IMR-90 (cell line): ENCODE results near the gene AARSD1. TPM values are rescaled to one million over a fixed set of nuclear protein-coding genes. Genes with fewer than 3 reads are reported as not detected.

Experiments
- ATAC-seq: fragments of 200-7000 bp; cut with Tn5 transposase; 2 replicates; pipeline ENCODE4 v1.9.1; 2020; ENCODE audit warnings: low read depth, mild to moderate bottlenecking, moderate library complexity
- BruUV-seq: library from RNA; stranded (reverse); fragments of 400-500 nt; replicated peaks from 2 replicates; lab custom pipeline; 2021; lab: Mats Ljungman, UMichigan
- CTCF ChIA-PET: fragments of 300-600 bp; formaldehyde crosslinking; extraction: SDS; loops from one replicate; lab custom pipeline; 2021; ENCODE audit warnings: antibody characterized with exemption; lab: Yijun Ruan, JAX
- POLR2A ChIA-PET: fragments of 300-600 bp; sonication (Branson Sonifier 250); formaldehyde crosslinking; loops from one replicate; lab custom pipeline; 2022; ENCODE audit warnings: antibody characterized with exemption; ENCODE audit not compliant: unreplicated experiment; lab: Charles Lee
- DNase-seq: peaks from one replicate; pipeline ENCODE4 v3.0.0; 2013
- H2AFZ ChIP-seq: replicated peaks from 2 replicates; pipeline ENCODE3; 2013; ENCODE audit warnings: low read length, mild to moderate bottlenecking; ENCODE audit not compliant: poor library complexity
- H2AK5ac ChIP-seq: 2 replicates; pipeline ENCODE4 v1.6.1; 2013; ENCODE audit warnings: low read depth, low read length, inconsistent platforms
- H2AK9ac ChIP-seq: replicated peaks from 2 replicates; pipeline ENCODE3; 2013; ENCODE audit warnings: mild to moderate bottlenecking, low read depth, low read length, moderate library complexity; ENCODE audit not compliant: poor library complexity
- H2BK120ac ChIP-seq: 2 replicates; pipeline ENCODE4 v1.6.1; 2013; ENCODE audit warnings: low read depth, low read length, inconsistent platforms
- H2BK15ac ChIP-seq: 3 replicates; pipeline ENCODE4 v1.6.1; 2013; ENCODE audit warnings: low read depth, low read length, inconsistent platforms
- H2BK20ac ChIP-seq: 2 replicates; pipeline ENCODE4 v1.6.1; 2013; ENCODE audit warnings: low read depth, mild to moderate bottlenecking, inconsistent platforms, low read length, moderate library complexity
- H2BK5ac ChIP-seq: 2 replicates; pipeline ENCODE4 v1.6.1; 2013; ENCODE audit warnings: mild to moderate bottlenecking, low read depth, low read length, inconsistent platforms; ENCODE audit not compliant: poor library complexity, severe bottlenecking
- H3K14ac ChIP-seq: replicated peaks from 2 replicates; pipeline ENCODE4 v1.6.1; 2013; ENCODE audit warnings: low read depth, low read length, inconsistent platforms
- H3K18ac ChIP-seq: 2 replicates; pipeline ENCODE4 v1.6.1; 2013; ENCODE audit warnings: low read depth, low read length, control low read depth
- H3K23ac ChIP-seq: 2 replicates; pipeline ENCODE4 v1.6.1; 2013; ENCODE audit warnings: low read depth, low read length, inconsistent platforms
- H3K27ac ChIP-seq: 2 replicates; pipeline ENCODE4 v1.5.1; 2013; ENCODE audit warnings: mild to moderate bottlenecking, control low read depth, low read length; ENCODE audit not compliant: insufficient read depth
- H3K27me3 ChIP-seq: 2 replicates; pipeline ENCODE4 v1.6.1; 2013; ENCODE audit warnings: low read length; ENCODE audit not compliant: control insufficient read depth, insufficient read depth
- H3K36me3 ChIP-seq: 2 replicates; pipeline ENCODE4 v1.6.1; 2013; ENCODE audit warnings: low read length, mixed read lengths; ENCODE audit not compliant: control insufficient read depth, insufficient read depth
- H3K4ac ChIP-seq: 2 replicates; pipeline ENCODE4 v1.6.1; 2013; ENCODE audit warnings: low read depth, low read length, inconsistent platforms
- H3K4me1 ChIP-seq: 2 replicates; pipeline ENCODE4 v1.6.1; 2013; ENCODE audit warnings: low read length, mixed read lengths; ENCODE audit not compliant: control insufficient read depth, insufficient read depth
- H3K4me2 ChIP-seq: 2 replicates; pipeline ENCODE4 v1.6.1; 2013; ENCODE audit warnings: low read depth, mild to moderate bottlenecking, control low read depth, low read length, moderate library complexity
- H3K4me3 ChIP-seq: 2 replicates; pipeline ENCODE4 v1.5.1; 2013; ENCODE audit warnings: low read depth, mild to moderate bottlenecking, control low read depth, low read length, moderate library complexity; ENCODE audit not compliant: insufficient read depth
- H3K56ac ChIP-seq: 2 replicates; pipeline ENCODE4 v1.6.1; 2013; ENCODE audit warnings: low read length, inconsistent platforms; ENCODE audit not compliant: insufficient read depth; ENCODE audit errors: extremely low read depth
- H3K79me1 ChIP-seq, 2 experiments: 2 replicates each; pipeline ENCODE4 v1.6.1; 2013; ENCODE audit warnings: low read length in 2 of 2, inconsistent platforms in 1 of 2, low read depth in 1 of 2
- H3K9ac ChIP-seq: 2 replicates; pipeline ENCODE4 v1.6.1; 2013; ENCODE audit warnings: low read depth, low read length, control low read depth
- H3K9me1 ChIP-seq: 2 replicates; pipeline ENCODE4 v1.6.1; 2013; ENCODE audit warnings: low read length, inconsistent platforms; ENCODE audit not compliant: insufficient read depth
- H3K9me3 ChIP-seq: 2 replicates; pipeline ENCODE4 v1.6.1; 2013; ENCODE audit warnings: low read length; ENCODE audit not compliant: control insufficient read depth, insufficient read depth
- H4K20me1 ChIP-seq: 2 replicates; pipeline ENCODE4 v1.6.1; 2013; ENCODE audit warnings: low read length, inconsistent platforms; ENCODE audit not compliant: insufficient read depth
- H4K5ac ChIP-seq: 2 replicates; pipeline ENCODE4 v1.6.1; 2013; ENCODE audit warnings: mild to moderate bottlenecking, low read depth, low read length, control low read depth
- H4K8ac ChIP-seq, 2 experiments: 2 replicates each; pipeline ENCODE4 v1.6.1; 2013; ENCODE audit warnings: low read depth in 2 of 2, low read length in 2 of 2, control low read depth in 1 of 2, inconsistent platforms in 1 of 2
- H4K91ac ChIP-seq: 2 replicates; pipeline ENCODE4 v1.6.1; 2013; ENCODE audit warnings: low read depth, low read length, inconsistent platforms; ENCODE audit not compliant: insufficient read depth
- BHLHE40 ChIP-seq: fragments of 150-350 bp; IDR thresholded peaks from 2 replicates; pipeline ENCODE4 v1.6.1; 2016; ENCODE audit warnings: mild to moderate bottlenecking, low read depth, low read length
- CEBPB ChIP-seq: IDR thresholded peaks from 2 replicates; pipeline ENCODE4 v1.6.1; 2012; ENCODE audit warnings: low read depth, low read length, improper control_type of control experiment
- CHD1 ChIP-seq: IDR thresholded peaks from 2 replicates; pipeline ENCODE4 v1.6.1; 2012; ENCODE audit warnings: low read depth, low read length, improper control_type of control experiment
- FOS ChIP-seq: fragments of 150-350 bp; IDR thresholded peaks from 2 replicates; pipeline ENCODE4 v1.6.1; 2016; ENCODE audit warnings: low read depth, low read length
- MAFK ChIP-seq: IDR thresholded peaks from 2 replicates; pipeline ENCODE4 v1.6.1; 2012; ENCODE audit warnings: low read depth, low read length, improper control_type of control experiment
- MAZ ChIP-seq: IDR thresholded peaks from 2 replicates; pipeline ENCODE4 v1.6.1; 2012; ENCODE audit warnings: low read depth, mild to moderate bottlenecking, low read length, improper control_type of control experiment, moderate library complexity, borderline replicate concordance
- MXI1 ChIP-seq: IDR thresholded peaks from 2 replicates; pipeline ENCODE4 v1.6.1; 2012; ENCODE audit warnings: low read depth, mild to moderate bottlenecking, low read length, moderate library complexity, borderline replicate concordance
- NFE2L2 ChIP-seq: fragments of 150-350 bp; IDR thresholded peaks from 2 replicates; pipeline ENCODE4 v1.6.1; 2016; ENCODE audit warnings: low read depth, mild to moderate bottlenecking, low read length
- POLR2A ChIP-seq: IDR thresholded peaks from 2 replicates; pipeline ENCODE4 v1.6.1; 2012; ENCODE audit warnings: mild to moderate bottlenecking, low read depth, low read length
- RAD21 ChIP-seq: IDR thresholded peaks from 2 replicates; pipeline ENCODE4 v1.6.1; 2012; ENCODE audit warnings: low read length, improper control_type of control experiment
- RCOR1 ChIP-seq: IDR thresholded peaks from 2 replicates; pipeline ENCODE4 v1.6.1; 2012; ENCODE audit warnings: mild to moderate bottlenecking, low read length, improper control_type of control experiment; ENCODE audit not compliant: insufficient replicate concordance
- RFX5 ChIP-seq: IDR thresholded peaks from 2 replicates; pipeline ENCODE4 v1.8.0; 2012; ENCODE audit warnings: low read depth, mild to moderate bottlenecking, low read length, moderate library complexity
- SMC3 ChIP-seq: fragments of 150-350 bp; IDR thresholded peaks from 2 replicates; pipeline ENCODE4 v1.6.1; 2016; ENCODE audit warnings: low read depth, mild to moderate bottlenecking, antibody characterized with exemption, low read length, moderate library complexity
- WGBS, 2 experiments: methylation state at CpG; one replicate each; pipeline versions ENCODE4 v1.1.5 to v1.1.7; 2013; ENCODE audit warnings: missing lambda C conversion rate in 2 of 2; ENCODE audit not compliant: insufficient read length in 1 of 2; ENCODE audit errors: extremely low coverage in 2 of 2; 5-methylcytosine and 5-hydroxymethylcytosine counted together
- dilution Hi-C: fragments of 300-500 bp; cut with HindIII; formaldehyde crosslinking; loops from one replicate; pipeline ENCODE4 v1.14.3; 2018; ENCODE audit warnings: low sequenced_read_pairs; ENCODE audit not compliant: unreplicated experiment
- in situ Hi-C: fragments of 300-500 bp; cut with MboI; formaldehyde crosslinking; loops from 3 replicates; pipeline ENCODE4 v1.14.3; 2019; ENCODE audit warnings: low sequenced_read_pairs, inconsistent platforms, mixed read lengths
- intact Hi-C: fragments of 100-400 bp; cut with micrococcal nuclease; formaldehyde crosslinking; loops from 2 replicates; pipeline ENCODE4 v1.10.0; 2022
- polyA plus RNA-seq, 3 experiments: library from polyadenylated mRNA; depleted of rRNA; stranded (reverse); fragments of >200 nt; gene quantifications; 2 replicates each; pipeline ENCODE4 v1.2.3, GENCODE V29; 2012; ENCODE audit warnings: low replicate concordance in 1 of 3
- total RNA-seq: library from RNA; depleted of rRNA; stranded (reverse); fragments of >200 nt; gene quantifications from 2 replicates; pipeline ENCODE4 v1.2.3, GENCODE V29; 2012
- TF ChIP-seq, protein P1 (sequence below): fragments of 150-350 bp; IDR thresholded peaks from 2 replicates; pipeline ENCODE4 v1.6.1; 2017; ENCODE audit warnings: mild to moderate bottlenecking, antibody characterized with exemption, low read length, low read depth
- TF ChIP-seq, protein P2 (sequence below): conservative IDR thresholded peaks from 2 replicates; pipeline ENCODE4 v1.5.1; 2012; ENCODE audit warnings: mild to moderate bottlenecking, low read depth, low read length, improper control_type of control experiment
- TF ChIP-seq, protein P3 (sequence below): fragments of 150-350 bp; IDR thresholded peaks from 2 replicates; pipeline ENCODE4 v1.6.1; 2016; ENCODE audit warnings: low read depth, mild to moderate bottlenecking, low read length, moderate library complexity, borderline replicate concordance

AARSD1 gene
- total and polyA plus RNA-seq, 2 of the 4 experiments (the other 2 are of a cell fraction), result 55.0 to 58.9 TPM

DNA sequence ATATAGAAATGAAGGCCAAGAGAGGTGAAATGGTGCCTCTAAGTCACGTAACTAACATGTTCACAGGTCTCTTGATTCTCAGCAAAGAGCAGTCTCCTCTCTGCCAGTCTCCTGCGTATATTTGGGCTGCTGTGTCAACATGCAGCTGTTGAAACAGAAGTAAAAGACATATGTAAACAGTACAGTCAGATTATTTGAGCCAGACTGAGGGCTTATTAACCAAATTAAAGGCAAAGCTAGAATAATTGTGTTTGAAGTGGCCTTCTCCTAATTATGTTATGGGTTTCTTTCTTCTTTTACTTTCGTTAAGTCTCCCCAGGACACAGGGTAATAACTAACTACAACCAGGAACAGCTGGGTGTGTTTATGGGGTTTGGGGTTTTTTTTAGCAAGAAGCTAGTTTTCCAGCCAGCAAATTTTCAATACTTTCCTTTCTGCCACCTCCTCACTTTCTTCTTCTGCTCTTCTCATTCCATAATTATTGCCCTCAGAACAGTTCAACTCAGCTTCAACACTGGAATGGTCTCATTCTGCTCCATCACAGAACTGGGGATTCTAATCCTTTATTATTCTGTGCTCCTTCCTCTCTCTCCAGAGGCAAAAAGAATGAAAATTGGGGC is 45.2 kb downstream of the AARSD1 start:
- Histone ChIP-seq H3K14ac (no peak overlapping the region), H3K23ac (no peak overlapping the region), H3K27ac (no peak overlapping the region), H2BK15ac (no peak overlapping the region), H2BK120ac (no peak overlapping the region), H4K91ac (no peak overlapping the region), H2AFZ (no peak overlapping the region), H2BK20ac (no peak overlapping the region), H3K27me3 (peaks cover 31% of the 10 kb centered on the region), H3K4me2 (no peak overlapping the region), H3K56ac (no peak overlapping the region), H3K18ac (no peak overlapping the region), H3K9ac (no peak overlapping the region), H3K9me1 (no peaks in the 10 kb centered on the region), H3K4me3 (no peak overlapping the region), H4K5ac (no peak overlapping the region), H4K8ac (no peak overlapping the region), H3K4me1 (no peaks in the 10 kb centered on the region; the same call in 1 of the 2 replicates), H3K9me3 (no peaks in the 10 kb centered on the region), H4K20me1 (no peaks in the 10 kb centered on the region), H2AK9ac (no peak overlapping the region), H2AK5ac (no peak overlapping the region), H3K79me1 (no peaks in the 10 kb centered on the region), H3K36me3 (no peaks in the 10 kb centered on the region), H3K4ac (no peak overlapping the region), H2BK5ac (no peak overlapping the region)
- ATAC-seq, result no peak; the same call in 1 of the 2 replicates
- intact Hi-C loops (no loop called here), dilution Hi-C loops (no loop called here), in situ Hi-C loops (no loop called here)
- CTCF ChIA-PET, result interaction anchor here (1.3 to 1.7 kb wide), 2 partner anchors 10 to 76 kb away, joined by 3 to 8 read pairs; no protein-coding TSS in a partner anchor
- no TSS peak for BruUV-seq
- POLR2A ChIA-PET, result no interaction called here
- TF ChIP-seq CEBPB (no peak), BHLHE40 (no peak), POLR2A (no peak), SMC3 (no peak), CHD1 (no peak), RCOR1 (no peak), RAD21 (no peak), RFX5 (no peak), MAZ (no peak), MXI1 (no peak), NFE2L2 (no peak), FOS (no peak), MAFK (no peak)
- TF ChIP-seq, protein P1, sequence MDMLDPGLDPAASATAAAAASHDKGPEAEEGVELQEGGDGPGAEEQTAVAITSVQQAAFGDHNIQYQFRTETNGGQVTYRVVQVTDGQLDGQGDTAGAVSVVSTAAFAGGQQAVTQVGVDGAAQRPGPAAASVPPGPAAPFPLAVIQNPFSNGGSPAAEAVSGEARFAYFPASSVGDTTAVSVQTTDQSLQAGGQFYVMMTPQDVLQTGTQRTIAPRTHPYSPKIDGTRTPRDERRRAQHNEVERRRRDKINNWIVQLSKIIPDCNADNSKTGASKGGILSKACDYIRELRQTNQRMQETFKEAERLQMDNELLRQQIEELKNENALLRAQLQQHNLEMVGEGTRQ, result no peak
- TF ChIP-seq, protein P2, sequence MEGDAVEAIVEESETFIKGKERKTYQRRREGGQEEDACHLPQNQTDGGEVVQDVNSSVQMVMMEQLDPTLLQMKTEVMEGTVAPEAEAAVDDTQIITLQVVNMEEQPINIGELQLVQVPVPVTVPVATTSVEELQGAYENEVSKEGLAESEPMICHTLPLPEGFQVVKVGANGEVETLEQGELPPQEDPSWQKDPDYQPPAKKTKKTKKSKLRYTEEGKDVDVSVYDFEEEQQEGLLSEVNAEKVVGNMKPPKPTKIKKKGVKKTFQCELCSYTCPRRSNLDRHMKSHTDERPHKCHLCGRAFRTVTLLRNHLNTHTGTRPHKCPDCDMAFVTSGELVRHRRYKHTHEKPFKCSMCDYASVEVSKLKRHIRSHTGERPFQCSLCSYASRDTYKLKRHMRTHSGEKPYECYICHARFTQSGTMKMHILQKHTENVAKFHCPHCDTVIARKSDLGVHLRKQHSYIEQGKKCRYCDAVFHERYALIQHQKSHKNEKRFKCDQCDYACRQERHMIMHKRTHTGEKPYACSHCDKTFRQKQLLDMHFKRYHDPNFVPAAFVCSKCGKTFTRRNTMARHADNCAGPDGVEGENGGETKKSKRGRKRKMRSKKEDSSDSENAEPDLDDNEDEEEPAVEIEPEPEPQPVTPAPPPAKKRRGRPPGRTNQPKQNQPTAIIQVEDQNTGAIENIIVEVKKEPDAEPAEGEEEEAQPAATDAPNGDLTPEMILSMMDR, result no peak
- TF ChIP-seq, protein P3, sequence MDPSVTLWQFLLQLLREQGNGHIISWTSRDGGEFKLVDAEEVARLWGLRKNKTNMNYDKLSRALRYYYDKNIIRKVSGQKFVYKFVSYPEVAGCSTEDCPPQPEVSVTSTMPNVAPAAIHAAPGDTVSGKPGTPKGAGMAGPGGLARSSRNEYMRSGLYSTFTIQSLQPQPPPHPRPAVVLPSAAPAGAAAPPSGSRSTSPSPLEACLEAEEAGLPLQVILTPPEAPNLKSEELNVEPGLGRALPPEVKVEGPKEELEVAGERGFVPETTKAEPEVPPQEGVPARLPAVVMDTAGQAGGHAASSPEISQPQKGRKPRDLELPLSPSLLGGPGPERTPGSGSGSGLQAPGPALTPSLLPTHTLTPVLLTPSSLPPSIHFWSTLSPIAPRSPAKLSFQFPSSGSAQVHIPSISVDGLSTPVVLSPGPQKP, result no peak
- WGBS, 2 experiments, result no CpG with 5 or more reads among the region's 3 CpGs
- DNase-seq, result no peak
